ENCODE data around the gene TRIP6.

DNA sequence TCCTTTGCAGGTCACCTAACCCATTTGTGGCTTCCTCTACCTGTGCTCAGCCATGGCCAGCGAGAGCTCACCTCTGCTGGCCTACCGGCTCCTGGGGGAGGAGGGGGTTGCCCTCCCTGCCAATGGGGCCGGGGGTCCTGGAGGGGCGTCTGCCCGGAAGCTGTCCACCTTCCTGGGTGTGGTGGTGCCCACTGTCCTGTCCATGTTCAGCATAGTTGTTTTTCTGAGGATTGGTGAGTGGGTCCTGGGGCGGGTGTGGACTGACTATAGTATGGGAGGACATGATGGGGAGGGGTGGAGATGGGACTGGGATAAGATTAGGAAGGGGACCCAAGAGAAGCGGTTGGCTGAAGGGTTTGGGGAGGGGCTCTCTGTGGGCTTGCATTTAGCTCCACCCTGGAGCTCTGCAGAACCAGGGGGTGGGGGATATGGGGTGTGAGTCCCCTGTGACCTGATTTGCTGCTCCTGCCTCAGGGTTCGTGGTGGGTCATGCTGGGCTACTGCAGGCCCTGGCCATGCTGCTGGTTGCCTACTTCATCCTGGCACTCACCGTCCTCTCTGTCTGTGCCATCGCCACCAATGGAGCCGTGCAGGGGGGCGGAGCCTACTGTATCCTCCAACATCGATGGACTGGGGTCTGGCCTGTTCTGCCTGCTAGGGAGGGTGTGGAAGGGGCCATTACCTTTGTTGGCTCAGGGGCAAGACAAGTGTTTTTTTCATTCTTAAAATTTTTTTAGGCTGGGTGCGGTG lies 12.9 kb upstream of the TRIP6 start:
- TF ChIP-seq, protein P1, sequence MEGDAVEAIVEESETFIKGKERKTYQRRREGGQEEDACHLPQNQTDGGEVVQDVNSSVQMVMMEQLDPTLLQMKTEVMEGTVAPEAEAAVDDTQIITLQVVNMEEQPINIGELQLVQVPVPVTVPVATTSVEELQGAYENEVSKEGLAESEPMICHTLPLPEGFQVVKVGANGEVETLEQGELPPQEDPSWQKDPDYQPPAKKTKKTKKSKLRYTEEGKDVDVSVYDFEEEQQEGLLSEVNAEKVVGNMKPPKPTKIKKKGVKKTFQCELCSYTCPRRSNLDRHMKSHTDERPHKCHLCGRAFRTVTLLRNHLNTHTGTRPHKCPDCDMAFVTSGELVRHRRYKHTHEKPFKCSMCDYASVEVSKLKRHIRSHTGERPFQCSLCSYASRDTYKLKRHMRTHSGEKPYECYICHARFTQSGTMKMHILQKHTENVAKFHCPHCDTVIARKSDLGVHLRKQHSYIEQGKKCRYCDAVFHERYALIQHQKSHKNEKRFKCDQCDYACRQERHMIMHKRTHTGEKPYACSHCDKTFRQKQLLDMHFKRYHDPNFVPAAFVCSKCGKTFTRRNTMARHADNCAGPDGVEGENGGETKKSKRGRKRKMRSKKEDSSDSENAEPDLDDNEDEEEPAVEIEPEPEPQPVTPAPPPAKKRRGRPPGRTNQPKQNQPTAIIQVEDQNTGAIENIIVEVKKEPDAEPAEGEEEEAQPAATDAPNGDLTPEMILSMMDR (IDR thresholded peaks at IDR 0.05; ENCODE audit: extremely low read depth in 1 of 2, insufficient read depth in 1 of 2, low read depth in 1 of 2, low read length in 2 of 2): no peak
- no peak for TF ChIP-seq EZH2 (IDR thresholded peaks at IDR 0.05; ENCODE audit: borderline replicate concordance, low read depth, low read length, severe bottlenecking)
- TF ChIP-seq GATA2 (IDR thresholded peaks at IDR 0.05; ENCODE audit: insufficient read depth, insufficient read length, low read depth, low read length): no peak
- no peak for TF ChIP-seq POLR2AphosphoS5 (IDR thresholded peaks at IDR 0.05; ENCODE audit: insufficient read depth, low read depth, low read length)
- TF ChIP-seq, protein P2, sequence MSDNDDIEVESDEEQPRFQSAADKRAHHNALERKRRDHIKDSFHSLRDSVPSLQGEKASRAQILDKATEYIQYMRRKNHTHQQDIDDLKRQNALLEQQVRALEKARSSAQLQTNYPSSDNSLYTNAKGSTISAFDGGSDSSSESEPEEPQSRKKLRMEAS (IDR thresholded peaks at IDR 0.05; ENCODE audit: insufficient read depth, insufficient read length): no peak
- no peak for TF ChIP-seq POLR2A (IDR thresholded peaks at IDR 0.05; ENCODE audit: low read depth, low read length)
- no peak for TF ChIP-seq JUN (IDR thresholded peaks at IDR 0.05; ENCODE audit: borderline replicate concordance, insufficient read depth, insufficient read length, low read depth)
